IMR-90 (cell line): Measurements from ENCODE around the gene BAMBI. TPM values are rescaled to one million over a fixed set of nuclear protein-coding genes. Genes with fewer than 3 reads are reported as not detected.

Source experiments
- ATAC-seq: fragments of 200-7000 bp; cut with Tn5 transposase; 2 replicates; pipeline ENCODE4 v1.9.1; 2020; ENCODE audit warnings: low read depth, mild to moderate bottlenecking, moderate library complexity
- BruUV-seq: library from RNA; stranded (reverse); fragments of 400-500 nt; replicated peaks from 2 replicates; lab custom pipeline; 2021; lab: Mats Ljungman, UMichigan
- CTCF ChIA-PET: fragments of 300-600 bp; formaldehyde crosslinking; extraction: SDS; loops from one replicate; lab custom pipeline; 2021; ENCODE audit warnings: antibody characterized with exemption; lab: Yijun Ruan, JAX
- POLR2A ChIA-PET: fragments of 300-600 bp; sonication (Branson Sonifier 250); formaldehyde crosslinking; loops from one replicate; lab custom pipeline; 2022; ENCODE audit warnings: antibody characterized with exemption; ENCODE audit not compliant: unreplicated experiment; lab: Charles Lee
- DNase-seq: peaks from one replicate; pipeline ENCODE4 v3.0.0; 2013
- H2AFZ ChIP-seq: replicated peaks from 2 replicates; pipeline ENCODE3; 2013; ENCODE audit warnings: low read length, mild to moderate bottlenecking; ENCODE audit not compliant: poor library complexity
- H2AK5ac ChIP-seq: 2 replicates; pipeline ENCODE4 v1.6.1; 2013; ENCODE audit warnings: low read depth, low read length, inconsistent platforms
- H2AK9ac ChIP-seq: replicated peaks from 2 replicates; pipeline ENCODE3; 2013; ENCODE audit warnings: mild to moderate bottlenecking, low read depth, low read length, moderate library complexity; ENCODE audit not compliant: poor library complexity
- H2BK120ac ChIP-seq: 2 replicates; pipeline ENCODE4 v1.6.1; 2013; ENCODE audit warnings: low read depth, low read length, inconsistent platforms
- H2BK15ac ChIP-seq: 3 replicates; pipeline ENCODE4 v1.6.1; 2013; ENCODE audit warnings: low read depth, low read length, inconsistent platforms
- H2BK20ac ChIP-seq: 2 replicates; pipeline ENCODE4 v1.6.1; 2013; ENCODE audit warnings: low read depth, mild to moderate bottlenecking, inconsistent platforms, low read length, moderate library complexity
- H2BK5ac ChIP-seq: 2 replicates; pipeline ENCODE4 v1.6.1; 2013; ENCODE audit warnings: mild to moderate bottlenecking, low read depth, low read length, inconsistent platforms; ENCODE audit not compliant: poor library complexity, severe bottlenecking
- H3K14ac ChIP-seq: replicated peaks from 2 replicates; pipeline ENCODE4 v1.6.1; 2013; ENCODE audit warnings: low read depth, low read length, inconsistent platforms
- H3K18ac ChIP-seq: 2 replicates; pipeline ENCODE4 v1.6.1; 2013; ENCODE audit warnings: low read depth, low read length, control low read depth
- H3K23ac ChIP-seq: 2 replicates; pipeline ENCODE4 v1.6.1; 2013; ENCODE audit warnings: low read depth, low read length, inconsistent platforms
- H3K27ac ChIP-seq: 2 replicates; pipeline ENCODE4 v1.5.1; 2013; ENCODE audit warnings: mild to moderate bottlenecking, control low read depth, low read length; ENCODE audit not compliant: insufficient read depth
- H3K27me3 ChIP-seq: 2 replicates; pipeline ENCODE4 v1.6.1; 2013; ENCODE audit warnings: low read length; ENCODE audit not compliant: control insufficient read depth, insufficient read depth
- H3K36me3 ChIP-seq: 2 replicates; pipeline ENCODE4 v1.6.1; 2013; ENCODE audit warnings: low read length, mixed read lengths; ENCODE audit not compliant: control insufficient read depth, insufficient read depth
- H3K4ac ChIP-seq: 2 replicates; pipeline ENCODE4 v1.6.1; 2013; ENCODE audit warnings: low read depth, low read length, inconsistent platforms
- H3K4me1 ChIP-seq: 2 replicates; pipeline ENCODE4 v1.6.1; 2013; ENCODE audit warnings: low read length, mixed read lengths; ENCODE audit not compliant: control insufficient read depth, insufficient read depth
- H3K4me2 ChIP-seq: 2 replicates; pipeline ENCODE4 v1.6.1; 2013; ENCODE audit warnings: low read depth, mild to moderate bottlenecking, control low read depth, low read length, moderate library complexity
- H3K4me3 ChIP-seq: 2 replicates; pipeline ENCODE4 v1.5.1; 2013; ENCODE audit warnings: low read depth, mild to moderate bottlenecking, control low read depth, low read length, moderate library complexity; ENCODE audit not compliant: insufficient read depth
- H3K56ac ChIP-seq: 2 replicates; pipeline ENCODE4 v1.6.1; 2013; ENCODE audit warnings: low read length, inconsistent platforms; ENCODE audit not compliant: insufficient read depth; ENCODE audit errors: extremely low read depth
- H3K79me1 ChIP-seq, 2 experiments: 2 replicates each; pipeline ENCODE4 v1.6.1; 2013; ENCODE audit warnings: low read length in 2 of 2, inconsistent platforms in 1 of 2, low read depth in 1 of 2
- H3K9ac ChIP-seq: 2 replicates; pipeline ENCODE4 v1.6.1; 2013; ENCODE audit warnings: low read depth, low read length, control low read depth
- H3K9me1 ChIP-seq: 2 replicates; pipeline ENCODE4 v1.6.1; 2013; ENCODE audit warnings: low read length, inconsistent platforms; ENCODE audit not compliant: insufficient read depth
- H3K9me3 ChIP-seq: 2 replicates; pipeline ENCODE4 v1.6.1; 2013; ENCODE audit warnings: low read length; ENCODE audit not compliant: control insufficient read depth, insufficient read depth
- H4K20me1 ChIP-seq: 2 replicates; pipeline ENCODE4 v1.6.1; 2013; ENCODE audit warnings: low read length, inconsistent platforms; ENCODE audit not compliant: insufficient read depth
- H4K5ac ChIP-seq: 2 replicates; pipeline ENCODE4 v1.6.1; 2013; ENCODE audit warnings: mild to moderate bottlenecking, low read depth, low read length, control low read depth
- H4K8ac ChIP-seq, 2 experiments: 2 replicates each; pipeline ENCODE4 v1.6.1; 2013; ENCODE audit warnings: low read depth in 2 of 2, low read length in 2 of 2, control low read depth in 1 of 2, inconsistent platforms in 1 of 2
- H4K91ac ChIP-seq: 2 replicates; pipeline ENCODE4 v1.6.1; 2013; ENCODE audit warnings: low read depth, low read length, inconsistent platforms; ENCODE audit not compliant: insufficient read depth
- CEBPB ChIP-seq: IDR thresholded peaks from 2 replicates; pipeline ENCODE4 v1.6.1; 2012; ENCODE audit warnings: low read depth, low read length, improper control_type of control experiment
- CHD1 ChIP-seq: IDR thresholded peaks from 2 replicates; pipeline ENCODE4 v1.6.1; 2012; ENCODE audit warnings: low read depth, low read length, improper control_type of control experiment
- MXI1 ChIP-seq: IDR thresholded peaks from 2 replicates; pipeline ENCODE4 v1.6.1; 2012; ENCODE audit warnings: low read depth, mild to moderate bottlenecking, low read length, moderate library complexity, borderline replicate concordance
- RFX5 ChIP-seq: IDR thresholded peaks from 2 replicates; pipeline ENCODE4 v1.8.0; 2012; ENCODE audit warnings: low read depth, mild to moderate bottlenecking, low read length, moderate library complexity
- WGBS, 2 experiments: methylation state at CpG; one replicate each; pipeline versions ENCODE4 v1.1.5 to v1.1.7; 2013; ENCODE audit warnings: missing lambda C conversion rate in 2 of 2; ENCODE audit not compliant: insufficient read length in 1 of 2; ENCODE audit errors: extremely low coverage in 2 of 2; 5-methylcytosine and 5-hydroxymethylcytosine counted together
- dilution Hi-C: fragments of 300-500 bp; cut with HindIII; formaldehyde crosslinking; loops from one replicate; pipeline ENCODE4 v1.14.3; 2018; ENCODE audit warnings: low sequenced_read_pairs; ENCODE audit not compliant: unreplicated experiment
- in situ Hi-C: fragments of 300-500 bp; cut with MboI; formaldehyde crosslinking; loops from 3 replicates; pipeline ENCODE4 v1.14.3; 2019; ENCODE audit warnings: low sequenced_read_pairs, inconsistent platforms, mixed read lengths
- intact Hi-C: fragments of 100-400 bp; cut with micrococcal nuclease; formaldehyde crosslinking; loops from 2 replicates; pipeline ENCODE4 v1.10.0; 2022
- polyA plus RNA-seq, 3 experiments: library from polyadenylated mRNA; depleted of rRNA; stranded (reverse); fragments of >200 nt; gene quantifications; 2 replicates each; pipeline ENCODE4 v1.2.3, GENCODE V29; 2012; ENCODE audit warnings: low replicate concordance in 1 of 3
- total RNA-seq: library from RNA; depleted of rRNA; stranded (reverse); fragments of >200 nt; gene quantifications from 2 replicates; pipeline ENCODE4 v1.2.3, GENCODE V29; 2012

BAMBI gene
- total and polyA plus RNA-seq, 2 of the 4 experiments (the other 2 are of a cell fraction), result 14.4 to 19.4 TPM

DNA sequence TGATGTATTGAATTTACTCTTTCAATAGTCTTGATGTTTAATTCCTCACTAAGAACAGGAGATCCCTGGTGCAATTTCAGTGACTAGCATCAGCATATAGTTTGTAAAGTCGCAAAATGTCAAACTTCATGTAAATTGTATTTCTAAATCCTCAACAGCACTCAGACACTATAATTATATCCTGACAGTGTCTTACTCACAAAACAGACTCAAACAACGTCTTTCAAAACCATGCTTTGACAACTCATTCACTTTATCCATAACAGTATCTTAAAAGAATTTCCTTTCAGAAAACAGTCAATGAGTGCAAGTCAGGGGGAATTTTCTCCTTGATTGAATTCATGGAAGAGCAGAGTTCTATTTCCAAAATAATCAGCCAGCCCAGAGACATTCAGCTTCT, 20.8 kb downstream of the BAMBI start:
- DNase-seq (no peak), ATAC-seq (no peak)
- H3K23ac ChIP-seq, result no peak overlapping the region
- H2AFZ ChIP-seq, result no peak overlapping the region
- H3K4me2 ChIP-seq, result no peak overlapping the region
- H3K79me1 ChIP-seq, result no peaks in the 10 kb centered on the region
- H3K56ac ChIP-seq, result no peak overlapping the region
- H3K27me3 ChIP-seq, result no peaks in the 10 kb centered on the region; the same call in none of the 2 replicates
- no peak overlapping the region for H3K27ac ChIP-seq
- TF ChIP-seq RFX5 (no peak), MXI1 (no peak), CHD1 (no peak), CEBPB (no peak)
- no peak overlapping the region for H2BK20ac ChIP-seq
- no peak overlapping the region for H2BK5ac ChIP-seq
- H2BK120ac ChIP-seq, result no peak overlapping the region
- ChIA-PET POLR2A (no interaction called here), CTCF (no interaction called here)
- H4K5ac ChIP-seq, result no peak overlapping the region
- no peak overlapping the region for H2AK5ac ChIP-seq
- H3K9me3 ChIP-seq, result peaks cover 5% of the 10 kb centered on the region
- no TSS peak for BruUV-seq
- H3K14ac ChIP-seq, result no peak overlapping the region
- no peak overlapping the region for H4K8ac ChIP-seq
- no peak overlapping the region for H2BK15ac ChIP-seq
- dilution Hi-C loops, result no loop called here
- no peaks in the 10 kb centered on the region for H3K4me1 ChIP-seq
- H3K9me1 ChIP-seq, result no peaks in the 10 kb centered on the region
- no peaks in the 10 kb centered on the region for H3K36me3 ChIP-seq
- H3K9ac ChIP-seq, result no peak overlapping the region
- H3K4ac ChIP-seq, result no peak overlapping the region
- H3K4me3 ChIP-seq, result no peak overlapping the region
- no peak overlapping the region for H3K18ac ChIP-seq
- H4K20me1 ChIP-seq, result no peaks in the 10 kb centered on the region
- in situ Hi-C loops, result loop anchor here (25.0 kb wide), 1 partner anchor 89 kb away; no protein-coding TSS in a partner anchor
- H2AK9ac ChIP-seq, result no peak overlapping the region
- no peak overlapping the region for H4K91ac ChIP-seq
- 80% methylated on average over 1 of the region's 2 CpGs; no CpG with 5 or more reads in 1 of the 2 experiments for WGBS, 2 experiments
- intact Hi-C loops, result no loop called here
